Measurements from ENCODE around the gene ZFHX2. TPM values are rescaled to one million over a fixed set of nuclear protein-coding genes. Genes with fewer than 3 reads are reported as not detected.

Gene ZFHX2
- total and polyA plus RNA-seq, 2 of the 13 experiments (the other 11 are each of a cell fraction or from before 2014, with no cell fraction given): 0.17 to 0.44 TPM

GRCh38 chr14:23579739-23580138 is 28.2 kb upstream of the ZFHX2 start (continued):
- TF ChIP-seq ATF7 (IDR thresholded peaks at IDR 0.05) (no peak), ATF7 (CRISPR knock-in tag; IDR thresholded peaks at IDR 0.05) (no peak), ZNF543 (CRISPR knock-in tag; IDR thresholded peaks at IDR 0.05) (0 out of 2 replicates have a peak, but pooled peaks have one; percentile 4), SUZ12 (IDR thresholded peaks at IDR 0.05; ENCODE audit: low read depth, low read length) (no peak), ZNF24 (IDR thresholded peaks at IDR 0.05) (no peak), SP5 (CRISPR knock-in tag; IDR thresholded peaks at IDR 0.05; ENCODE audit: borderline replicate concordance, low read depth) (no peak), THAP9 (CRISPR knock-in tag; IDR thresholded peaks at IDR 0.05; ENCODE audit: borderline replicate concordance) (no peak), CENPT (CRISPR knock-in tag; IDR thresholded peaks at IDR 0.05; ENCODE audit: low read depth) (no peak), KDM5A (IDR thresholded peaks at IDR 0.05; ENCODE audit: borderline replicate concordance, low read length) (no peak), TBL1XR1 (IDR thresholded peaks at IDR 0.05; ENCODE audit: borderline replicate concordance, low read length, partially characterized antibody) (no peak), CC2D1A (CRISPR knock-in tag; IDR thresholded peaks at IDR 0.05) (no peak), EED (CRISPR knock-in tag; IDR thresholded peaks at IDR 0.05) (no peak), ZSCAN9 (CRISPR knock-in tag; IDR thresholded peaks at IDR 0.05; ENCODE audit: borderline replicate concordance) (no peak), ADNP (CRISPR knock-in tag; IDR thresholded peaks at IDR 0.05) (peak; percentile 49; the same call in 1 of the 2 replicates), TOE1 (CRISPR knock-in tag; IDR thresholded peaks at IDR 0.05) (no peak), ZNF138 (CRISPR knock-in tag; IDR thresholded peaks at IDR 0.05; ENCODE audit: low read depth) (no peak)
- TF ChIP-seq, protein P1, sequence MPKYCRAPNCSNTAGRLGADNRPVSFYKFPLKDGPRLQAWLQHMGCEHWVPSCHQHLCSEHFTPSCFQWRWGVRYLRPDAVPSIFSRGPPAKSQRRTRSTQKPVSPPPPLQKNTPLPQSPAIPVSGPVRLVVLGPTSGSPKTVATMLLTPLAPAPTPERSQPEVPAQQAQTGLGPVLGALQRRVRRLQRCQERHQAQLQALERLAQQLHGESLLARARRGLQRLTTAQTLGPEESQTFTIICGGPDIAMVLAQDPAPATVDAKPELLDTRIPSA (CRISPR knock-in tag; IDR thresholded peaks at IDR 0.05; ENCODE audit: borderline replicate concordance): no peak
- TF ChIP-seq, protein P2, sequence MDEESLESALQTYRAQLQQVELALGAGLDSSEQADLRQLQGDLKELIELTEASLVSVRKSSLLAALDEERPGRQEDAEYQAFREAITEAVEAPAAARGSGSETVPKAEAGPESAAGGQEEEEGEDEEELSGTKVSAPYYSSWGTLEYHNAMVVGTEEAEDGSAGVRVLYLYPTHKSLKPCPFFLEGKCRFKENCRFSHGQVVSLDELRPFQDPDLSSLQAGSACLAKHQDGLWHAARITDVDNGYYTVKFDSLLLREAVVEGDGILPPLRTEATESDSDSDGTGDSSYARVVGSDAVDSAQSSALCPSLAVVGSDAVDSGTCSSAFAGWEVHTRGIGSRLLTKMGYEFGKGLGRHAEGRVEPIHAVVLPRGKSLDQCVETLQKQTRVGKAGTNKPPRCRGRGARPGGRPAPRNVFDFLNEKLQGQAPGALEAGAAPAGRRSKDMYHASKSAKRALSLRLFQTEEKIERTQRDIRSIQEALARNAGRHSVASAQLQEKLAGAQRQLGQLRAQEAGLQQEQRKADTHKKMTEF (CRISPR knock-in tag; IDR thresholded peaks at IDR 0.05): no peak

Measured in HepG2 (cell line).